ENCODE results near the gene LRRC49. TPM values are rescaled to one million over a fixed set of nuclear protein-coding genes. Genes with fewer than 3 reads are reported as not detected.

LRRC49 gene
- total and polyA plus RNA-seq, 2 donors (not counting 3 experiments of a cell fraction or from before 2014, with no cell fraction given) = 3.0 to 6.6 TPM

GRCh38 chr15:70854666-70854976 is 38.0 kb upstream of the LRRC49 start:
- Histone ChIP-seq H3K9me1 (replicated peaks; ENCODE audit: control insufficient read depth, extremely low read depth, insufficient read depth, low read length) (no peaks in the 10 kb centered on the region), H3K79me2 (ENCODE audit: control insufficient read depth, insufficient read depth, low read length) (peaks cover 4% of the 10 kb centered on the region), H3K27me3 (ENCODE audit: control insufficient read depth in 2 of 2, insufficient read depth in 2 of 2, low read length in 2 of 2) (no peaks in the 10 kb centered on the region), H4K20me1 (replicated peaks; ENCODE audit: control insufficient read depth, extremely low read depth, insufficient read depth, low read length) (no peaks in the 10 kb centered on the region), H3K27ac (ENCODE audit: insufficient read depth, low read depth, low read length) (peak overlapping the region; percentile 53), H3K36me3 (ENCODE audit: control insufficient read depth in 2 of 2, extremely low read depth in 1 of 2, insufficient read depth in 2 of 2, low read length in 2 of 2) (peaks cover 2 to 5% of the 10 kb centered on the region in 2 experiments), H3K9me3 (replicated peaks; ENCODE audit: control insufficient read depth, insufficient read depth, low read length) (no peaks in the 10 kb centered on the region), H2AFZ (ENCODE audit: low read depth, low read length) (peak overlapping the region; percentile 88), H3K9ac (replicated peaks; ENCODE audit: extremely low read depth, insufficient read depth, low read length) (peak overlapping the region; percentile 81), H3K4me3 (replicated peaks in 1 of 3; ENCODE audit: insufficient read depth in 1 of 3, low read depth in 1 of 3, low read length in 3 of 3) (peak overlapping the region in 2 of 3 experiments; percentile 43 to 66), H3K4me2 (ENCODE audit: insufficient read depth, low read length) (peak overlapping the region; percentile 62), H3K4me1 (ENCODE audit: control insufficient read depth, extremely low read depth, insufficient read depth, low read length) (peaks cover 26% of the 10 kb centered on the region)
- BruUV-seq (replicated peaks) = no TSS peak
- dilution Hi-C loops (cut with MboI; ENCODE audit: extremely low pct_ligation_motif_present, low sequenced_read_pairs) (no loop called here), intact Hi-C loops (cut with micrococcal nuclease) (loop anchor here (2.0 kb wide), 1 partner anchor 38 kb away; the partner anchor contains the start of genes LRRC49 and THAP10)
- POLR2A ChIA-PET = interaction anchor here (0.6 to 0.7 kb wide), 2 partner anchors 100 to 167 kb away, joined by 3 to 6 read pairs; no protein-coding TSS in a partner anchor
- DNase-seq (ENCODE audit: low read depth, low spot score) (peak; percentile 36), FAIRE-seq (peak; percentile 66)
- CTCF ChIA-PET = interaction anchor here (0.9 to 3.7 kb wide), 6 partner anchors 9 to 43 kb away, joined by 3 to 31 read pairs (median 4); no protein-coding TSS in a partner anchor
- TF ChIP-seq GATA2 (IDR thresholded peaks at IDR 0.05; ENCODE audit: insufficient read depth, insufficient read length, low read depth, low read length) (no peak), CTCF (IDR thresholded peaks at IDR 0.05; ENCODE audit: extremely low read depth in 1 of 2, insufficient read depth in 1 of 2, low read depth in 1 of 2, low read length in 2 of 2) (no peak), MYC (IDR thresholded peaks at IDR 0.05; ENCODE audit: low read depth, low read length) (no peak), POLR2AphosphoS5 (IDR thresholded peaks at IDR 0.05; ENCODE audit: insufficient read depth, low read depth, low read length) (no peak), POLR2A (IDR thresholded peaks at IDR 0.05; ENCODE audit: low read depth, low read length) (no peak), FOS (IDR thresholded peaks at IDR 0.05; ENCODE audit: borderline replicate concordance, insufficient read depth, low read length) (no peak), EZH2 (IDR thresholded peaks at IDR 0.05; ENCODE audit: borderline replicate concordance, low read depth, low read length, severe bottlenecking) (no peak), JUN (IDR thresholded peaks at IDR 0.05; ENCODE audit: borderline replicate concordance, insufficient read depth, insufficient read length, low read depth) (no peak)
- TF ChIP-seq, protein P1, sequence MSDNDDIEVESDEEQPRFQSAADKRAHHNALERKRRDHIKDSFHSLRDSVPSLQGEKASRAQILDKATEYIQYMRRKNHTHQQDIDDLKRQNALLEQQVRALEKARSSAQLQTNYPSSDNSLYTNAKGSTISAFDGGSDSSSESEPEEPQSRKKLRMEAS (IDR thresholded peaks at IDR 0.05; ENCODE audit: insufficient read depth, insufficient read length) = no peak
